Hematopoietic multipotent progenitor cell treated with erythropoietin and hydrocortisone succinate and interleukin-3 and kit ligand, for 6 days (in vitro differentiated cells): Measurements from ENCODE around the gene SSBP2.
A peak's percentile ranks its signal among the peaks of the same experiment; 100 is the strongest.

Source experiments
- DNase-seq: peaks from one replicate; pipeline ENCODE4 v3.0.0-alpha.2; 2015

Gene SSBP2

GRCh38 chr5:81575924-81576323, 175.0 kb downstream of the SSBP2 start:
- DNase-seq, result peak; percentile 22

GRCh38 chr5:81572201-81572600, 178.7 kb downstream of the SSBP2 start:
- no peak for DNase-seq

GRCh38 chr5:81558188-81558587, 192.7 kb downstream of the SSBP2 start:
- DNase-seq, result no peak

- no peak for DNase-seq
Observed at GRCh38 chr5:81556809-81557208, 194.1 kb downstream of the SSBP2 start.

GRCh38 chr5:81555865-81556264, 195.0 kb downstream of the SSBP2 start:
- DNase-seq, result no peak

GRCh38 chr5:81554647-81555046, 196.2 kb downstream of the SSBP2 start:
- DNase-seq, result no peak

GRCh38 chr5:81553567-81554212, 197.2 kb downstream of the SSBP2 start:
- DNase-seq, result no peak

GRCh38 chr5:81552852-81553566, 197.9 kb downstream of the SSBP2 start:
- DNase-seq, result no peak

GRCh38 chr5:81549123-81549522, 201.8 kb downstream of the SSBP2 start:
- DNase-seq, result no peak

GRCh38 chr5:81547001-81547400, 203.9 kb downstream of the SSBP2 start:
- DNase-seq, result no peak

GRCh38 chr5:81545911-81546310, 205.0 kb downstream of the SSBP2 start:
- no peak for DNase-seq

- no peak for DNase-seq
Observed at GRCh38 chr5:81544351-81545018, 206.4 kb downstream of the SSBP2 start.

GRCh38 chr5:81542242-81542641, 208.7 kb downstream of the SSBP2 start:
- DNase-seq, result no peak

- peak; percentile 46 for DNase-seq
Observed at GRCh38 chr5:81537905-81538547, 212.9 kb downstream of the SSBP2 start.

- DNase-seq, result peak; percentile 38
Observed at GRCh38 chr5:81534441-81534840, 216.5 kb downstream of the SSBP2 start.

- peak; percentile 55 for DNase-seq
Observed at GRCh38 chr5:81533629-81534405, 217.1 kb downstream of the SSBP2 start.

GRCh38 chr5:81530919-81531318, 220.0 kb downstream of the SSBP2 start:
- DNase-seq, result no peak

- DNase-seq, result peak; percentile 57
Observed at GRCh38 chr5:81525690-81526089, 225.2 kb downstream of the SSBP2 start.

GRCh38 chr5:81524015-81524414, 226.9 kb downstream of the SSBP2 start:
- DNase-seq, result no peak

- DNase-seq, result no peak
Observed at GRCh38 chr5:81522571-81522970, 228.3 kb downstream of the SSBP2 start.

- DNase-seq, result no peak
Observed at GRCh38 chr5:81520769-81521168, 230.1 kb downstream of the SSBP2 start.

GRCh38 chr5:81519217-81519905, 231.5 kb downstream of the SSBP2 start:
- no peak for DNase-seq
